GM12865 (cell line): ENCODE results near the gene SH3BP1.
"Not testable (repeated sequence)": the region's sequence is repeated elsewhere in the genome, so short reads cannot be mapped to it uniquely, and the experiment has no call there.

Source experiments
- DNase-seq: peaks from one replicate; pipeline ENCODE4 v3.0.0; 2010; ENCODE audit warnings: low read depth
- H3K4me3 ChIP-seq: 2 replicates; pipeline ENCODE4 v1.5.1; 2011; ENCODE audit warnings: mild to moderate bottlenecking, low read depth, low read length, control low read depth
- TF ChIP-seq, protein P1 (sequence below): IDR thresholded peaks from 2 replicates; pipeline ENCODE4 v1.5.1; 2011; ENCODE audit warnings: low read length, control low read depth, low read depth, inconsistent platforms; ENCODE audit not compliant: insufficient read depth; ENCODE audit errors: missing control alignments

Gene SH3BP1

GRCh38 chr22:37608477-37609239, 30.8 kb upstream of the SH3BP1 start, which contains the start of gene GGA1:
GGA1 (plus strand) TSS chr22:37608834; CDS start chr22:37608861, 27 bp downstream.
- peak within 1 kb of the TSS; percentile 77 for H3K4me3 ChIP-seq
- TF ChIP-seq, protein P1, sequence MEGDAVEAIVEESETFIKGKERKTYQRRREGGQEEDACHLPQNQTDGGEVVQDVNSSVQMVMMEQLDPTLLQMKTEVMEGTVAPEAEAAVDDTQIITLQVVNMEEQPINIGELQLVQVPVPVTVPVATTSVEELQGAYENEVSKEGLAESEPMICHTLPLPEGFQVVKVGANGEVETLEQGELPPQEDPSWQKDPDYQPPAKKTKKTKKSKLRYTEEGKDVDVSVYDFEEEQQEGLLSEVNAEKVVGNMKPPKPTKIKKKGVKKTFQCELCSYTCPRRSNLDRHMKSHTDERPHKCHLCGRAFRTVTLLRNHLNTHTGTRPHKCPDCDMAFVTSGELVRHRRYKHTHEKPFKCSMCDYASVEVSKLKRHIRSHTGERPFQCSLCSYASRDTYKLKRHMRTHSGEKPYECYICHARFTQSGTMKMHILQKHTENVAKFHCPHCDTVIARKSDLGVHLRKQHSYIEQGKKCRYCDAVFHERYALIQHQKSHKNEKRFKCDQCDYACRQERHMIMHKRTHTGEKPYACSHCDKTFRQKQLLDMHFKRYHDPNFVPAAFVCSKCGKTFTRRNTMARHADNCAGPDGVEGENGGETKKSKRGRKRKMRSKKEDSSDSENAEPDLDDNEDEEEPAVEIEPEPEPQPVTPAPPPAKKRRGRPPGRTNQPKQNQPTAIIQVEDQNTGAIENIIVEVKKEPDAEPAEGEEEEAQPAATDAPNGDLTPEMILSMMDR = peak; percentile 2
- peak; percentile 99 for DNase-seq

DNA sequence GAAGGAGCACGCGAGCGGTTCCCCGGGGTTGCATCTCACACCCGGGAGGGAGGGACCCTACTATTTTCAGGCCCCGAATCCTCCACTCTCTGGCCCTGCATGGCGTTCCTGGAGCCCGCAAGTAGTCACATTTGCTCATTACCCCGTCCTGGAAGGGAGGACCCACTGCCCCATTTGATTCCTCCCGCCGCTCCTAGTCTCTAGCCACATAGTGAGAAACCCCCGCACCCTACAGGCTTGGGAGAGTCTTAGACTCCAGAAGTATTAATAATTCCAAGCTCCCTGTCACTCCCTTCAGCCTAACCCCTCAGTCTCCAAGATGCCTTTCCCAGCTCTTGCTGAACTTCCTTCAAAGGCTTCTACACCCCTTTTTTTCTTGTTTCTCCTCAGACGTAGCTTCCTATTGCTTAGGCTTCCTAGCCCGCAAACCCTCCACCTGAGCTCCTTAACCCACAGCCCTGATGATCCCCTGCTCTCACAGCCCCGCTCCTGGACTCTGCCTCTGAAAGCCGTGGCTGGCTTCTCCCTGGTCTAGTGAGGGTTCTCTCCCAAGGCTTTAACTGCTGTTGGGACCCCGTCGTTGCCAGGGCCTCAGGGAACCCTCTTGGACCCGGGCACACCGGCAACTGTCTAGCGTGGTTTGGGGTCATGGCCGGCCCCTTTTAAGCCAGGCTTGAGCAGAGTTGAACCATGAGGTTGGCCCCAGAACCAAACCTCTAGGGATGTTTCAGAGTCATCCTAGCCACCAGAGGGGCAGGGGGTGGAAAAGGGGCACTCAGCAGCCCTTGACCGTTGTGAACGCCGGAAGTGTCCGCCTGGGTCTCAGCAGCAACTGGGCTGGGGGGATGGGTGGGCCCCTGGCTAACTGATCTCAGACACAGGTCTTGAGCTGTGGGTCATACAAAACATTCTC, 30.0 kb upstream of the SH3BP1 start:
- TF ChIP-seq, protein P1 = no peak
- H3K4me3 ChIP-seq = peak overlapping the region; percentile 77
- DNase-seq = peak; percentile 81

- peak overlapping the region; percentile 77 for H3K4me3 ChIP-seq
- not testable (repeated sequence) for DNase-seq
These were observed 29.4 kb upstream of the SH3BP1 start for GRCh38 chr22:37610153-37610475.

- DNase-seq = no peak
- TF ChIP-seq, protein P1 = no peak
- peak overlapping the region; percentile 77 for H3K4me3 ChIP-seq
These were observed 28.9 kb upstream of the SH3BP1 start for GRCh38 chr22:37610480-37611129.

DNA sequence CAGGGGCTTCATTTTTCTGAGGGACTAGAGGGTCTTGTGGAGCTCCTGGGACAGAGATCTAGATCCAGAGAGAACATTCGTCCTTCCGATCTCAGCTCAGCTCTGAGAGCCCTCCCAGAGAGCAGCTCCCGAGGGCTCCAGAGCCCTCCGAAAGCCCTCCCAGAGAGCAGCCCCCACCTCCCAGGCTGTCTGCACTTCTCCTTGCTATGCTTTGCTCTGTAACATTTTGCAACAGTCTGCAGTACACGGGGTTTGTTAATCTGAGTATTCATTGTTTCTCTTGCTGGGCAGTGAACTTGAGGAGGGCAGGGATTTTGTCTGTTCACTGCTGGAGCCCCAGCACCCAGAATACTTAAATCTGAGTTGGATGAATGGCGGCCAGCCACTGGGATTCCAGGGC, 28.3 kb upstream of the SH3BP1 start:
- DNase-seq = no peak
- H3K4me3 ChIP-seq = no peak overlapping the region
- TF ChIP-seq, protein P1 = no peak

GRCh38 chr22:37616201-37617083, 23.0 kb upstream of the SH3BP1 start:
- H3K4me3 ChIP-seq = no peak overlapping the region
- TF ChIP-seq, protein P1 = no peak
- DNase-seq = no peak
